ENCODE results near the gene CCDC172.

Gene CCDC172

DNA sequence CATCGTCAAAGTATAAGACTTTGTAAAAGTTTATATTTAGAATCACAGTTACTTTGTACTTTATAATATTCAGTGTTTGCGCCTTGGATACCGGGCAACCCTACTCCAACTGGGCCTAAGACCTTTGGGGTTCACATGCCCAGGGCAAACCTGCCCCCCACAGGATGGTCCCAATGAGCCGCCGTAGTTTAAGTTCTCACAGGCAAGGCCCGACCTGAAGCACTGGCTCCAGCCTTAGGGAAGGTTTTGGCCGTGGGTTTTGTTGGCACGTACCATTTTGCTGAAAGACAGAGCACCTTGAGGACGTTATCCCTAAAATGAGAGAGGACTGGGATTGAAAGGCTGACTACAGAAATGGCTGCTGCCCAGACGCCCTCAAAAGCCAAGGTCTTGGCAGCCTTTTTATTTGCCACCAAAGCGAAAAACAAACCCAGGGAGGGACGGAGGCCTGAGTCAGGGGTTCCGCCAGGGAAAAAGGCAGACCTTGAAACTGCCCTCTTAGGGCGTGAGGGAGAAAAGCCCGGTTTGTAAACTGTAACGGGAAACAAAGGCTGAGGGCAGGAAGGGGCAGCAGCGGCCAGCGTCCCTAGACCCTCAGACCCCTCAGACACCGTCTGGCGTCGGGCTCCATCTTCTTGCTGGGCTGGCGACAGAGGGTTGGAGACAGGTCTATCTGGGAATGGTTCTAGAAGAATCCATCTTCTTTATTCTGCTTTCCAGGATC lies at the start of gene CCDC172:
CCDC172 (plus strand) TSS at position 222 of the 724 bp plus-strand sequence. CDS start 564 bp downstream, outside the sequence.
- DNase-seq, result no peak

DNA sequence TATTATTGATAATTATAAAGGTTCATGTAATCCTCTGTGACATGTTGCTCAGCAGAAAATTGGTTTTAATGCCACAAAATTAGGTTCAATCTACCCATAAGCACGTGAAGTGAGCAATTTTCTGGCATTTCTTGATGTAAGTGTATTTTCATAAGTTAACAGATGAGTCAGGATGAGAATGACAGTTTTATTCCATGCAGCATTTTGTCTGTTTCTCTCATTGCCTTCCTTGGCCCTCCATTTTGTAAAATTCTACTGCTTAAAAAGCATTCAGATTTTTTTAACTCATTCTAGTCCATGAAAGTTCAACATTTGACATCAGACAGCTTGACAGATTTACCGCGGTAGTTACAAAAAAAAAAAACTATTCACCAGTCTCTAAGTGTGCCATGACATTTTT lies 47.3 kb upstream of the CCDC172 start:
- no peak for DNase-seq

- DNase-seq, result no peak
Measured at GRCh38 chr10:116278846-116279245, 45.4 kb upstream of the CCDC172 start.

DNA sequence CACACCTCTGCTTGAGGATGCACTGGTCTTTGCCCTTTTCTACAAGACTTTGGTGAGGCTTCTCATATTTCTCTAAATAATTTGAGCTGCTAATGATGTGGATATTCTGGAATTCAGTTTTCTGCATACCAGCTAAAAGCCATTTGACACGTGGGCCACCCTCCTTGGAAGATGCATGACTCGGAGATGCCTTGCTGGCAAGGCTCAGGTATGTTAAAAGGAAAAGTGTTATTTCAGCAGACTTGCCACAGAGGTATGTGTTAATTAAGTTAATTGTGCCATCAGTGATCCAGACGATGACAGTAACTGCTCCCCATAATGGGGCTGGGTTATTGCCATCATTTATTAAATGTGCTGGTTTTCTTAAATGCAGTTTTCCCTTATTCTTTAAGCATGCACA lies 42.5 kb upstream of the CCDC172 start:
- no peak for DNase-seq

GRCh38 chr10:116286626-116287200 lies 37.5 kb upstream of the CCDC172 start:
- DNase-seq, result no peak

- DNase-seq, result no peak
Measured at GRCh38 chr10:116287906-116288501, 36.2 kb upstream of the CCDC172 start.

DNA sequence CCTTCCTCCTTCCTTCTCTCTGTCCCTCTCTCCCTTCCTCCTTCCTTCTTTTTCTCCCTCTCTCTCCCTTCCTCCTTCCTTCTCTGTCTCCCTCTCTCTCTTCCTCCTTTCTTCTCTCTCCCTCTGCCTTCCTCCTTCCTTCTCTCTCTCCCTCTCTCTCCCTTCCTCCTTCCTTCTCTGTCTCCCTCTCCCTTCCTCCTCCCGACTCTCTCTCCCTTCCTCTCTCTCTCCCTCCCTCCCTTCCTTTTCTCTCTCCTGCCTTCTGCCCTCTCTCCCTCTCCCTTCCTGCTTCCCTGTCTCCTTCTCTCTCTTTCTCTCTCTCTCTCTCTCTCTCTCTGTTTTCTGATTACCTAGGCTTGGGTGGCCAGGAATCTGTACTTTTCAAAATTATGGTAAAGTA lies 34.6 kb upstream of the CCDC172 start:
- no peak for DNase-seq

DNA sequence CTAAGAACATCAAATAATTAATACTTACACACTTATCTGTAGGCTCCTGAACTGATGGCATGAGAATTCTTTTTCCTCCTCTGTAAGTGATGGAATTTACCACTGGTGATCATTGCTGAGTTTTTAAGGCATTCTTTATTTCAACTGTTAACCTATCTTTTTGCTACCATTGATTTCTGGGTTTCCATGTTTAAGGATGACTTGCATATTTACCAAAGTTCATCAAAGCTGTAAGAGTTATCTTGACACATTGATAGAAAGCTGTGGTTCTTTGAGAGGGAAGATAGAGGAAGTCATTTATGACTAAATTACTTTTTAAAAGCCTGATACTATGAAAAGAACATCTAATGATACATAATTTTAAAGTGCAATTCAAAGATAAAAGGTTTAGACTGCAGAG lies 31.8 kb upstream of the CCDC172 start:
- DNase-seq, result no peak

GRCh38 chr10:116296291-116296721 lies 27.9 kb upstream of the CCDC172 start:
- no peak for DNase-seq

- DNase-seq, result no peak
Measured at GRCh38 chr10:116298586-116298985, 25.7 kb upstream of the CCDC172 start.

GRCh38 chr10:116300542-116300941 lies 23.7 kb upstream of the CCDC172 start:
- no peak for DNase-seq

DNA sequence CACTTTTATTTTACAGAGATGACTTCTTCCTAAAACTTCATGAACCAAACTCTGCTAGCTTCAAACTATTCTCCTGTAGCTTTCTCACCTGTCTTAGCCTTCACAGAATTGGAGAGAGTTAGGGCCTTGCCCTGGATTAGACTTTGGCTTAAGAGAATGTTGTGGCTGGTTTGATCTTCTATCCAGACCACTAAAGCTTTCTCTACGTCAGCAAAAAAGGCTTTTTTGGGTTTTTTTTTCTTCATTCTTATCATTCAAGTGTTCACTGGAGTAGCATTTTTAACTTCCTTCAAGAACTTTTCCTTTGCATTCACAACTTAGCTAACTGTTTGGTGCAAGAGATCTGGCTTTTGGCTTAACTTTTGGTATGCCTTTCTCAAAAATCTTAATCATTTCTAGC lies 19.3 kb upstream of the CCDC172 start:
- DNase-seq, result no peak

DNA sequence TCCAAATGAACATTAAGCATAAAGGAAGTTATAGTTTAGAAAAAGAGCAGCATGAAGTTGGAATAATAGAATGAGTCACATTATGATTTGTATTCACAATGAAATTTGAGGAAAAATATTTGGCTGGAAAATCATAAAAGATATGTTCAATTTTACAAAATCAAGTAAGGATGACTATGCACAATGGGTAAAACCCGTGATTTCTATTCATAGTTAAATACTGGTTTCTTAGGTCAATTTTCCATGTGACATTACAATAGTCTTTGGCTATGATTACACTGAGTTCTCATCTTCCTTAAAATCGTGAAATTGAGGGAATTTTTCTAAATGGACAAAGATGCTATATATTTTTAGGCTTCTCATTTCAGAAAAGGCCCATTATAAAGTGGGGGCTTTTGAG lies 17.4 kb upstream of the CCDC172 start:
- no peak for DNase-seq

GRCh38 chr10:116307455-116307854 lies 16.8 kb upstream of the CCDC172 start:
- DNase-seq, result no peak

DNA sequence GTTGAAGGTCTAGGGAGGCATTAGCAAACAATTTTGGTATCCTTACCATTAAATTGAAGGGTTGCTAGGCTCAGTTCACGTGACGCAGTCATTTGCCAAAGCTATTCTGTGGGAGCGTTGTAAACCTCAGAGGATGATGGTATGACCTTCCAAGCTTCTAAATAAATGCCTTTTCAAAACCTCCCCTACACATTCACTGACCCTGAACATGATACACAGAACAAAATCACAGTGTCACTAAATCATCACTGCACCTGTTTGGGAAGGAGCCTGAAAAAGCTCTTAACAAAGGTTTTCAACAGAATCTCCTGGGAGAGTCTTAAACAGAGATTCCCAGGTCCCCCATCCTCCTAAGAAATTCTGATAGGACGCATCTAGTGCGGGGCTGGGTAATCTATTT lies 13.2 kb upstream of the CCDC172 start:
- no peak for DNase-seq

GRCh38 chr10:116311706-116312490 lies 12.3 kb upstream of the CCDC172 start:
- no peak for DNase-seq

- DNase-seq, result no peak
Measured at GRCh38 chr10:116312548-116312947, 11.7 kb upstream of the CCDC172 start.

DNA sequence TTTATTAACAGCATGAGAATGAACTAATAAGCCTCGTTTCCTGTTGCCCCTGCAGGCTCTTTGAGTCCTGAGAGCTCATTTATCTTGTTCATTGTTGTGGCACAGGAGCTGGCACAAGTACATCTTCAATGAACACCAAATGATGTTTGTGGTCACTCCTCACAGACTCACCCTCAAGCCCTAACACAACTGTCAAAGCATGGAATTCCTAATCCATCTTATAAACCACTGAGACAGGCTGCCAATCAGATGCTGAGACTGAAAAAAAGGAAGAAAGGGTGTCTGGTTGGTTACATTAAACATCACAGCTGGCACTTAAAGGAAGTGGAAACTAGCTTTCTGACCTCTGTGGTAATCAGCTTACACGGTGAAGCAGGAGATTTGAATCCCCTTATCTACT lies 7.7 kb upstream of the CCDC172 start:
- DNase-seq, result no peak

GRCh38 chr10:116324951-116325635 lies 845 bp downstream of the CCDC172 start:
- DNase-seq, result no peak

DNA sequence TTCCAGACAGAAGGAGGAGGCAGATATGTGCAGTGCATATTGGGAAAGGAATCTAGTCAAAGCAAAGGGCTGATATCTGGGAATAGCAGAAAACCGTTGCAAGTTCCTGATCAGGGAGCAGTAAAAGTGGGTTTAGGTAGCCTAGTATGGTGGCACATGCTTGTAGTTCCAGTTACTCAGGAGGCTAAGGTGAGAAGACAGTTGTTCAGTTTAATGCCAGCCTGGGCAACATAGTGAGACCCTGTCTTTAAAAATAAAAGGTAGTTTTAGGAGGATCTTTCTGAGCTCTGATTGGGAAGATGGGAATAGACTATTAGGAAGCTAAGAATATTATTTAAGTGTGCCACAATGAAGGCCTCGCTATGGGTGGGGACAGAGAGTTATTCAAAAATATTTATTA lies 1.7 kb downstream of the CCDC172 start:
- no peak for DNase-seq

GRCh38 chr10:116329153-116329552 lies 4.9 kb downstream of the CCDC172 start:
- no peak for DNase-seq

- no peak for DNase-seq
Measured at GRCh38 chr10:116331815-116332214, 7.6 kb downstream of the CCDC172 start.

DNA sequence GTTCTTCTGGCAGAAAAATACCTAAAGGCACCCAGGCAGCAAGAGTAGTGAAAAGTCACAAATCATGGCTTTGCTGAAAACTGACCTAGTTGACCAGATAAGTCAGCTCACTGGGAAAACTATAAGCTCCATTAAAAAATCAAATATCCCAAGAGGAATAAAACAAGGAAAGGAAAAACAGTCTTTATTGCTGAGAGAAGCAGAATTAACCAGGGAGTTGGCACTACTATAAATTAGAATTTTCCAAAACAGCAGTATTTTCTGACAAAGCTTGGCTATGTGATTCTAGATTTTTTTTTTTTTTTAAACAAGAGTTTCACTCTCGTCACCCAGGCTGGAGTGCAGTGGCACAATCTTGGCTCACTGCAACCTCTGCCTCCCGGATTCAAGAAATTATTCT lies 12.6 kb downstream of the CCDC172 start:
- no peak for DNase-seq
